Astrocyte (in vitro differentiated cells and primary cell): ENCODE data around the gene SF1. TPM values are rescaled to one million over a fixed set of nuclear protein-coding genes. Genes with fewer than 3 reads are reported as not detected.

ENCODE experiments used
- DNase-seq: peaks from one replicate; pipeline ENCODE4 v3.0.0-alpha.2; 2010; ENCODE audit warnings: low read depth
- FAIRE-seq: peaks from 2 replicates; lab custom pipeline; 2011; peaks lifted over from hg19 to GRCh38; lab: Jason Lieb, UNC
- H2AFZ ChIP-seq: 2 replicates; pipeline ENCODE4 v1.6.0; 2012; ENCODE audit warnings: low read depth, low read length, inconsistent platforms
- H3K27ac ChIP-seq: 2 replicates; pipeline ENCODE4 v1.5.1; 2011; ENCODE audit warnings: low read depth, low read length, inconsistent platforms
- H3K27me3 ChIP-seq: 2 replicates; pipeline ENCODE4 v1.6.0; 2011; ENCODE audit warnings: low read length, inconsistent platforms; ENCODE audit not compliant: insufficient read depth
- H3K36me3 ChIP-seq: 2 replicates; pipeline ENCODE4 v1.5.1; 2011; ENCODE audit warnings: low read length, inconsistent platforms; ENCODE audit not compliant: insufficient read depth
- H3K4me1 ChIP-seq: 2 replicates; pipeline ENCODE4 v1.5.1; 2011; ENCODE audit warnings: low read length, inconsistent platforms; ENCODE audit not compliant: insufficient read depth
- H3K4me2 ChIP-seq: 2 replicates; pipeline ENCODE4 v1.6.0; 2012; ENCODE audit warnings: low read length, inconsistent platforms
- H3K4me3 ChIP-seq: 2 replicates; pipeline ENCODE4 v1.5.1; 2011; ENCODE audit warnings: low read depth, mild to moderate bottlenecking, low read length, inconsistent platforms; ENCODE audit not compliant: insufficient read depth
- H3K79me2 ChIP-seq: 2 replicates; pipeline ENCODE4 v1.6.0; 2012; ENCODE audit warnings: mild to moderate bottlenecking, low read length, inconsistent platforms; ENCODE audit not compliant: insufficient read depth
- H3K9ac ChIP-seq: 2 replicates; pipeline ENCODE4 v1.6.0; 2012; ENCODE audit warnings: mild to moderate bottlenecking, low read length, inconsistent platforms
- H3K9me3 ChIP-seq: 2 replicates; pipeline ENCODE4 v1.5.1; 2012; ENCODE audit warnings: low read depth, mild to moderate bottlenecking, low read length, inconsistent platforms; ENCODE audit not compliant: insufficient read depth
- H4K20me1 ChIP-seq: 2 replicates; pipeline ENCODE4 v1.6.0; 2012; ENCODE audit warnings: low read length, inconsistent platforms; ENCODE audit not compliant: insufficient read depth
- H3K27ac Mint-ChIP-seq: one replicate; pipeline ENCODE4 v1.8.0; 2021; ENCODE audit warnings: mild to moderate bottlenecking, mixed read lengths; ENCODE audit not compliant: unreplicated experiment
- H3K27me3 Mint-ChIP-seq: one replicate; pipeline ENCODE4 v1.8.0; 2021; ENCODE audit warnings: low read depth, mixed read lengths; ENCODE audit not compliant: unreplicated experiment
- H3K36me3 Mint-ChIP-seq: one replicate; pipeline ENCODE4 v1.8.0; 2021; ENCODE audit warnings: low read depth, mixed read lengths; ENCODE audit not compliant: unreplicated experiment
- H3K4me1 Mint-ChIP-seq: one replicate; pipeline ENCODE4 v1.8.0; 2021; ENCODE audit warnings: low read depth, mixed read lengths; ENCODE audit not compliant: unreplicated experiment
- H3K4me3 Mint-ChIP-seq: one replicate; pipeline ENCODE4 v1.8.0; 2021; ENCODE audit warnings: mild to moderate bottlenecking, moderate library complexity, mixed read lengths; ENCODE audit not compliant: unreplicated experiment
- H3K9me3 Mint-ChIP-seq: one replicate; pipeline ENCODE4 v1.8.0; 2021; ENCODE audit warnings: mild to moderate bottlenecking, mixed read lengths; ENCODE audit not compliant: unreplicated experiment
- CTCF ChIP-seq: IDR thresholded peaks from 2 replicates; pipeline ENCODE4 v1.5.1; 2011; ENCODE audit warnings: low read depth, mild to moderate bottlenecking, inconsistent platforms, low read length, moderate library complexity; ENCODE audit not compliant: insufficient read depth
- EZH2 ChIP-seq: IDR thresholded peaks from 2 replicates; pipeline ENCODE4 v1.6.1; 2012; ENCODE audit warnings: mild to moderate bottlenecking, low read length, inconsistent platforms; ENCODE audit not compliant: insufficient read depth
- total RNA-seq: library from RNA; stranded (reverse); gene quantifications from 2 replicates; pipeline ENCODE4 v1.2.1, GENCODE V29; 2021

The SF1 gene
- total RNA-seq, 1 donor from 2014 or later, result 215 TPM

DNA sequence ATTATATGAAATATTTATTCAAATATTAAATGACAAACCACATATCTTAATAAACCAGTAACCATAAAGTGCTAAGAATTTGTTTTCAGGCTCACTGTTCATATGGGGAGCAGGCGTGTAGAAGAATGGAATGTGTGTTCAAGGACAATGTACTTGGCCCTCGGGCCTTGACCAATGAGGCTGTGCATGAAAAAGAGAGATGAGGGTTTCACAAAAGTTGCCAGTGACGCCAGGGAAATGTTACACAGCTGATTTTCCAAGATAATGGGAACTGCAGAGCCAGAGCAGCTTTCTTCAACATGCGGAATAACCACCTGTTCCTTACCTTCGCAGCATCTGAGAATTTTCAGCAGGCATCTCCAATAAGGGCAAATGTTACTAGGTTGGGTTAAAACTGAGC lies 4.2 kb downstream of the SF1 start:
- no peak overlapping the region for H3K27ac Mint-ChIP-seq
- peaks cover 73% of the 10 kb centered on the region for H3K36me3 ChIP-seq
- no peak overlapping the region for H2AFZ ChIP-seq
- no peak for FAIRE-seq
- no peak overlapping the region for H3K9ac ChIP-seq
- H3K9me3 Mint-ChIP-seq, result no peaks in the 10 kb centered on the region
- H4K20me1 ChIP-seq, result peaks cover 84% of the 10 kb centered on the region
- H3K27ac ChIP-seq, result no peak overlapping the region
- H3K27me3 Mint-ChIP-seq, result no peaks in the 10 kb centered on the region
- H3K27me3 ChIP-seq, result no peaks in the 10 kb centered on the region
- peaks cover 81% of the 10 kb centered on the region for H3K79me2 ChIP-seq
- peaks cover 13% of the 10 kb centered on the region for H3K4me1 ChIP-seq
- no peak overlapping the region for H3K4me3 Mint-ChIP-seq
- H3K4me1 Mint-ChIP-seq, result peaks cover 20% of the 10 kb centered on the region
- no peak overlapping the region for H3K4me2 ChIP-seq
- DNase-seq, result no peak
- H3K36me3 Mint-ChIP-seq, result peaks cover 6% of the 10 kb centered on the region
- H3K4me3 ChIP-seq, result no peak overlapping the region
- TF ChIP-seq CTCF (no peak), EZH2 (no peak)
- H3K9me3 ChIP-seq, result no peaks in the 10 kb centered on the region

- no peak for FAIRE-seq
- Mint-ChIP-seq H3K36me3 (peaks cover 10% of the 10 kb centered on the region), H3K9me3 (no peaks in the 10 kb centered on the region), H3K4me3 (no peak overlapping the region), H3K4me1 (peaks cover 20% of the 10 kb centered on the region), H3K27me3 (no peaks in the 10 kb centered on the region), H3K27ac (no peak overlapping the region)
- no peak overlapping the region for H3K9ac ChIP-seq
- no peak overlapping the region for H3K4me3 ChIP-seq
- H4K20me1 ChIP-seq, result peaks cover 100% of the 10 kb centered on the region
- H3K27me3 ChIP-seq, result no peaks in the 10 kb centered on the region
- no peaks in the 10 kb centered on the region for H3K9me3 ChIP-seq
- H3K36me3 ChIP-seq, result peaks cover 89% of the 10 kb centered on the region
- H3K79me2 ChIP-seq, result peaks cover 90% of the 10 kb centered on the region
- peaks cover 13% of the 10 kb centered on the region for H3K4me1 ChIP-seq
- no peak overlapping the region for H3K4me2 ChIP-seq
- no peak overlapping the region for H3K27ac ChIP-seq
- H2AFZ ChIP-seq, result no peak overlapping the region
- TF ChIP-seq EZH2, result no peak
- no peak for TF ChIP-seq CTCF
- DNase-seq, result no peak
These were observed 5.9 kb downstream of the SF1 start for GRCh38 chr11:64772303-64773018.

- H3K27ac Mint-ChIP-seq, result no peak overlapping the region
- H4K20me1 ChIP-seq, result peaks cover 100% of the 10 kb centered on the region
- H3K36me3 Mint-ChIP-seq, result peaks cover 9% of the 10 kb centered on the region
- no peak overlapping the region for H3K4me3 ChIP-seq
- peaks cover 10% of the 10 kb centered on the region for H3K4me1 ChIP-seq
- H3K9ac ChIP-seq, result no peak overlapping the region
- H3K79me2 ChIP-seq, result peaks cover 90% of the 10 kb centered on the region
- FAIRE-seq, result no peak
- H3K27me3 ChIP-seq, result no peaks in the 10 kb centered on the region
- H3K36me3 ChIP-seq, result peaks cover 93% of the 10 kb centered on the region
- DNase-seq, result no peak
- H3K4me1 Mint-ChIP-seq, result peaks cover 20% of the 10 kb centered on the region
- H3K27ac ChIP-seq, result no peak overlapping the region
- TF ChIP-seq CTCF (no peak), EZH2 (no peak)
- H2AFZ ChIP-seq, result no peak overlapping the region
- no peak overlapping the region for H3K4me3 Mint-ChIP-seq
- H3K4me2 ChIP-seq, result no peak overlapping the region
- no peaks in the 10 kb centered on the region for H3K9me3 ChIP-seq
- H3K27me3 Mint-ChIP-seq, result no peaks in the 10 kb centered on the region
- no peaks in the 10 kb centered on the region for H3K9me3 Mint-ChIP-seq
These were observed 6.5 kb downstream of the SF1 start for GRCh38 chr11:64771861-64772260.
